Activated naive CD8-positive, alpha-beta T cell treated with anti-CD3 and anti-CD28 coated beads, Interleukin-2, amount 50 U/mL, for 24 hours (primary cell): ENCODE results near the gene C3.
"Not testable (repeated sequence)": the region's sequence is repeated elsewhere in the genome, so short reads cannot be mapped to it uniquely, and the experiment has no call there.

Experiments used
- ATAC-seq: fragments of 150-1000 bp; cut with Tn5 transposase; one replicate; pipeline ENCODE4 v1.10.0; 2021
- DNase-seq: peaks from one replicate; pipeline ENCODE4 v3.0.0; 2021
- H3K27ac Mint-ChIP-seq: one replicate; pipeline ENCODE4 v1.8.0; 2021; ENCODE audit warnings: mild to moderate bottlenecking, mixed read lengths
- H3K27me3 Mint-ChIP-seq: one replicate; pipeline ENCODE4 v1.8.0; 2021; ENCODE audit warnings: mixed read lengths
- H3K36me3 Mint-ChIP-seq: one replicate; pipeline ENCODE4 v1.8.0; 2021; ENCODE audit warnings: low read depth, mixed read lengths
- H3K4me1 Mint-ChIP-seq: one replicate; pipeline ENCODE4 v1.8.0; 2021; ENCODE audit warnings: mixed read lengths
- H3K4me3 Mint-ChIP-seq: one replicate; pipeline ENCODE4 v1.8.0; 2021; ENCODE audit warnings: mild to moderate bottlenecking, moderate library complexity, mixed read lengths
- H3K9me3 Mint-ChIP-seq: one replicate; pipeline ENCODE4 v1.8.0; 2021; ENCODE audit warnings: mixed read lengths

C3 gene

GRCh38 chr19:6720369-6721137, at the start of gene C3:
C3 (minus strand) TSS chr19:6720650; CDS start chr19:6720589, 61 bp downstream.
- H3K9me3 Mint-ChIP-seq = peaks cover 5% of the 10 kb centered on the region
- H3K36me3 Mint-ChIP-seq = no peaks in the 10 kb centered on the region
- ATAC-seq (no peak), DNase-seq (no peak)
- peaks cover 3% of the 10 kb centered on the region for H3K27me3 Mint-ChIP-seq
- H3K27ac Mint-ChIP-seq = no peak within 1 kb of the TSS
- no peak within 1 kb of the TSS for H3K4me3 Mint-ChIP-seq
- H3K4me1 Mint-ChIP-seq = peaks cover 38% of the 10 kb centered on the region

- peaks cover 3% of the 10 kb centered on the region for H3K36me3 Mint-ChIP-seq
- H3K27ac Mint-ChIP-seq = no peak overlapping the region
- no peaks in the 10 kb centered on the region for H3K27me3 Mint-ChIP-seq
- no peak overlapping the region for H3K4me3 Mint-ChIP-seq
- H3K9me3 Mint-ChIP-seq = no peaks in the 10 kb centered on the region
- DNase-seq = no peak
- H3K4me1 Mint-ChIP-seq = peaks cover 61% of the 10 kb centered on the region
- no peak for ATAC-seq
Observed at GRCh38 chr19:6769006-6769619, 48.7 kb upstream of the C3 start.

GRCh38 chr19:6768236-6768785, 47.9 kb upstream of the C3 start:
- Mint-ChIP-seq H3K36me3 (no peaks in the 10 kb centered on the region), H3K4me1 (peaks cover 55% of the 10 kb centered on the region), H3K27me3 (no peaks in the 10 kb centered on the region), H3K27ac (peak overlapping the region; percentile 85), H3K9me3 (no peaks in the 10 kb centered on the region), H3K4me3 (peak overlapping the region; percentile 96)
- ATAC-seq = no peak
- DNase-seq = peak; percentile 25

- H3K4me1 Mint-ChIP-seq = peaks cover 55% of the 10 kb centered on the region
- H3K27me3 Mint-ChIP-seq = no peaks in the 10 kb centered on the region
- no peaks in the 10 kb centered on the region for H3K36me3 Mint-ChIP-seq
- peak within 1 kb of the TSS; percentile 96 for H3K4me3 Mint-ChIP-seq
- no peaks in the 10 kb centered on the region for H3K9me3 Mint-ChIP-seq
- peak; percentile 72 for ATAC-seq
- H3K27ac Mint-ChIP-seq = peak within 1 kb of the TSS; percentile 85
- peak; percentile 92 for DNase-seq
Observed at GRCh38 chr19:6767357-6768235, 47.1 kb upstream of the C3 start, which contains the start of gene SH2D3A. SH2D3A (minus strand) TSS chr19:6767435; CDS start chr19:6763748, 3,687 bp downstream.

GRCh38 chr19:6767081-6767356, 46.6 kb upstream of the C3 start:
- Mint-ChIP-seq H3K27ac (peak overlapping the region; percentile 85), H3K4me3 (peak overlapping the region; percentile 96), H3K9me3 (no peaks in the 10 kb centered on the region), H3K4me1 (peaks cover 51% of the 10 kb centered on the region), H3K27me3 (no peaks in the 10 kb centered on the region), H3K36me3 (no peaks in the 10 kb centered on the region)
- ATAC-seq (peak; percentile 42), DNase-seq (no peak)

- Mint-ChIP-seq H3K4me3 (peak overlapping the region; percentile 96), H3K4me1 (peaks cover 46% of the 10 kb centered on the region), H3K9me3 (no peaks in the 10 kb centered on the region), H3K36me3 (no peaks in the 10 kb centered on the region), H3K27me3 (no peaks in the 10 kb centered on the region), H3K27ac (peak overlapping the region; percentile 85)
- DNase-seq = peak; percentile 20
- no peak for ATAC-seq
Observed at GRCh38 chr19:6766357-6767080, 46.1 kb upstream of the C3 start.

- peaks cover 45% of the 10 kb centered on the region for H3K4me1 Mint-ChIP-seq
- ATAC-seq (no peak), DNase-seq (no peak)
- H3K27ac Mint-ChIP-seq = peak overlapping the region; percentile 85
- H3K9me3 Mint-ChIP-seq = no peaks in the 10 kb centered on the region
- peaks cover 6% of the 10 kb centered on the region for H3K36me3 Mint-ChIP-seq
- peak overlapping the region; percentile 96 for H3K4me3 Mint-ChIP-seq
- no peaks in the 10 kb centered on the region for H3K27me3 Mint-ChIP-seq
Observed at GRCh38 chr19:6765738-6766356, 45.4 kb upstream of the C3 start.

- H3K36me3 Mint-ChIP-seq = peaks cover 17% of the 10 kb centered on the region
Observed at GRCh38 chr19:6762253-6762797, 41.9 kb upstream of the C3 start.

GRCh38 chr19:6761053-6761676, 40.7 kb upstream of the C3 start:
- Mint-ChIP-seq H3K27me3 (no peaks in the 10 kb centered on the region), H3K27ac (no peak overlapping the region), H3K9me3 (no peaks in the 10 kb centered on the region), H3K4me1 (peaks cover 22% of the 10 kb centered on the region), H3K4me3 (no peak overlapping the region), H3K36me3 (peaks cover 17% of the 10 kb centered on the region)
- DNase-seq = peak; percentile 36
- peak; percentile 63 for ATAC-seq

More at GRCh38 chr19:6762253-6762797, 41.9 kb upstream of the C3 start:
- not testable (repeated sequence) for H3K9me3 Mint-ChIP-seq, H3K4me3 Mint-ChIP-seq, H3K27me3 Mint-ChIP-seq, ATAC-seq, H3K27ac Mint-ChIP-seq, DNase-seq
- H3K4me1 Mint-ChIP-seq = peaks cover 32% of the 10 kb centered on the region

- Mint-ChIP-seq H3K36me3 (peaks cover 17% of the 10 kb centered on the region), H3K27me3 (no peaks in the 10 kb centered on the region), H3K9me3 (no peaks in the 10 kb centered on the region), H3K27ac (no peak overlapping the region), H3K4me3 (no peak overlapping the region), H3K4me1 (peaks cover 17% of the 10 kb centered on the region)
- DNase-seq (no peak), ATAC-seq (no peak)
Observed at GRCh38 chr19:6760606-6761005, 40.2 kb upstream of the C3 start.

GRCh38 chr19:6754653-6755463, 34.4 kb upstream of the C3 start:
- no peak for ATAC-seq
- Mint-ChIP-seq H3K9me3 (no peaks in the 10 kb centered on the region), H3K27me3 (no peaks in the 10 kb centered on the region), H3K4me3 (no peak overlapping the region), H3K4me1 (peaks cover 18% of the 10 kb centered on the region), H3K36me3 (peaks cover 28% of the 10 kb centered on the region), H3K27ac (no peak overlapping the region)
- no peak for DNase-seq

GRCh38 chr19:6754136-6754535, 33.7 kb upstream of the C3 start:
- Mint-ChIP-seq H3K27me3 (no peaks in the 10 kb centered on the region), H3K36me3 (peaks cover 30% of the 10 kb centered on the region), H3K27ac (no peak overlapping the region), H3K4me3 (no peak overlapping the region), H3K9me3 (no peaks in the 10 kb centered on the region), H3K4me1 (peaks cover 18% of the 10 kb centered on the region)
- DNase-seq (no peak), ATAC-seq (no peak)
